HPDE6-E6E7 (cell line): ENCODE data around the gene ISCA2.
"Not testable (repeated sequence)": the region's sequence is repeated elsewhere in the genome, so short reads cannot be mapped to it uniquely, and the experiment has no call there.

Experiments used
- DNase-seq: peaks from one replicate; pipeline ENCODE4 v3.0.0; 2011; ENCODE audit warnings: missing footprints; ENCODE audit errors: extremely low spot score

ISCA2 gene, protein sequence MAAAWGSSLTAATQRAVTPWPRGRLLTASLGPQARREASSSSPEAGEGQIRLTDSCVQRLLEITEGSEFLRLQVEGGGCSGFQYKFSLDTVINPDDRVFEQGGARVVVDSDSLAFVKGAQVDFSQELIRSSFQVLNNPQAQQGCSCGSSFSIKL

DNA sequence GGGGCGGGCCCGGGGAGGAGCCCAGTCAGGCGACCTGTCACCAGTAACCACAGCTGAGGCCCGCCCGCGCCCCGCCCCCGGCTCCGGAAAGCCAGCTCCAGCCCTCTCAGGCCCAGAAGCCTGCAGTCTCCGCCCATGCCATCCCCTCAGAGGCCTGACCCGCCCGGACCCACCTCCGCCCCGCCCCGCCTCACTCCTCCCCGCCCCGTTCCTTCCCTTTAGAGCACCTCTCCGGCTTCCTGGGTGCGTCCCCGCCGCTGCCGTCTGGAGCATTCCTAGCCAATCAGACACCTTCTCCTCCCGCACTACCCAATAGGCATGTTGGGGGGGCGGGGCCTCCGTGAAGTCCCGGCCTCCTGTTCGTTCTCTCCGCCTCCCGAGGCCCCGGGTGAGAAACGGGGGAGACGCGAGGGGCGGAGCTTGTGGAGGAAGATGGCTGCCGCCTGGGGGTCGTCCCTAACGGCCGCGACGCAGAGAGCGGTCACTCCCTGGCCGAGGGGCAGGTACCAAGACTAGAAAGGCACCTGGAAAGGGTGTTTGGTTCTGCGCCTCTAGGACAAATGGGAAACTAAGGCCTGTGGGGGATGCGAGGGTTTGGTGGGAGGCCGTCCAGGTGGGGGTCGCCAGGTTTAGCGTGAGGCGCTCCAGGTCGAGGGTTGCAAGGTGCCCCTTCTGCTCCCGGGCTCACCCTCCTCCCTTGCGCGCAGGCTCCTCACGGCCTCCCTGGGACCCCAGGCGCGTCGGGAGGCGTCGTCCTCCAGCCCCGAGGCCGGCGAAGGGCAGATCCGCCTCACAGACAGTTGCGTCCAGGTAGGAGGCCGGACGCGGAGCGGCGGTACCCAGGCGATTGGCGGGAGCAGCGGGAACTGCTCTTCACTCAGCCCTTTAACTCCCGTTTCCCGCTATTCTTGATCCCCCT, at the start of gene ISCA2:
Gene ISCA2, plus strand, starts transcription at position 423 of the 919 bp plus-strand sequence. Its CDS starts 10 bp downstream, at position 433.
- peak; percentile 99 for DNase-seq

DNA sequence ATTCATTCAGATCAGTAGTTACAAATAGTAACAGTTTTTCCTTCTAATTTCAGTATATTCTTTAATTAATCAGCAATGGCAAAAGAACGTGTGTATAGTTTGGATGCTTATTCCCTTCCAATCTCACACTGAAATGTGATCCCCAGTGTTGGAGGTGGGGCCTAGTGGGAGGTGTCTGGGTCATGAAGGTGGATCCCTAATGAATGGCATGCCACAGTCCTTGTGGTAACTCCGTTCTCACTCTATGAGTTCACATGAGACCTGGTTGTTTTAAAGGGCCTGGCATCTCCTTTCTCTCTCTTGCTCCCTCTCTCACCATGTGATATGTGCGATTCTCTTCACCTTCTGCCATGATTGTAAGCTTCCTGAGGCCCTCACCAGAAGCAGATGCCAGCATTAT, 48.7 kb upstream of the ISCA2 start:
- no peak for DNase-seq

DNA sequence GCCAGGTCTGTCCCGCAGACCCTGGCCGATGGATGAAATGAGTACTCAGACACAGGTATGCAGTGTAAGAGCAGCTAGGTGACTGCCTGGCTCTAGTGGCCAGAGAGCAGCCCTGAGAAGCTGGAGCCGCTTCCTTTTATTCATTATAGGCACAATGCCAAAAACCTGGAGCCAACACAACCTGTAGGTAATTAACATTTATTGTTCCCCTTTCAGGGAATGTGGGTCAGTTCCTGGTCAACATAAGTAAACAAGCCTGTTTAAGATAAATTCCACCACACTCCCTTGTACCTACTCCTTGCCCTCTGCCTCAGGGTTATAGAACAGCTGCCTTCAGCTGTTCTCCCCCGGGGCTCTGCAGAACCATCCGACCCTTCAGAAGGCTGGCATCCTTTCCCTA, 39.2 kb upstream of the ISCA2 start:
- not testable (repeated sequence) for DNase-seq

DNA sequence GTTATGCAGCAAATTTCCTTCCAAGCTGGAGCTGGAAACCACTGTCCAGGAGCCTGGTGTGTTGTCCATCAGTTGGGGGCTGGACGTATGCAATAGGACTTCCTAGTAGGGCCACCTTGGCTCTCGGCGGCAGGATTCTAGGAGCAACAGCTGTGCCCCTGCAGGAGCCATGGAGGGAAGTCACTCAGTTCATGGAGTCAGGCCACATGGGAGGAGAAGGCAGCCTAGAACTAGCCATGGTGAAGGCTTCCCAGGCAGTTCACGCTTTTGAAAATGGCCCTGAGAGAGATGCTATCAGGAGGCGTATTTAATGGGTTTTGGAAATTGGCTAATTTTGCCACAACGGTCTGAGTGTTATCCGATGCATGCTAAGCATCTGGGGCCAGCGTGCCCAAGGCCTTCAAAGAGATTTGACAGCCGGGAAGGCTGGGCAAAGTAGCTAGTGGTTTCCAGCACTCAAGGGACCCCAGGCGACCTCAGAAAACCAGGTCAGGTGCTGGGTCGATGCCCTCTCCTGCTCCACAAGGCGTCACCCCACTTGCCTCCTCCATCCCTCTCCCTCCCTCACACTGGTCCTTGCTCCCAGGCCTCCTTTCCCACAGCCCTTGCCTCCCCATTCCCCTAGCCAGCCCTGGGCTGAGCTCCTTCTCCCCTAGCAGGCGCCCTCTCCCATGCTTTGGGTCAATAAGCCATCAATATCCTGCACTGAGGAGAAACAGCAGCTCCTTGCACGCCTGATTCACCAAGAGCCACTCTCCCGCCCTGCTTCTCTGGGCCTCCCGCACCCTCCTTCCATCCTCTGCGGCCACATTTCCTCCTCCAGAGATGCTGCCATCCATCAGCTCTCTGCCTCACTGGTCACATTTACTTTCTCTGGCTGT, 36.6 kb upstream of the ISCA2 start:
- no peak for DNase-seq

DNA sequence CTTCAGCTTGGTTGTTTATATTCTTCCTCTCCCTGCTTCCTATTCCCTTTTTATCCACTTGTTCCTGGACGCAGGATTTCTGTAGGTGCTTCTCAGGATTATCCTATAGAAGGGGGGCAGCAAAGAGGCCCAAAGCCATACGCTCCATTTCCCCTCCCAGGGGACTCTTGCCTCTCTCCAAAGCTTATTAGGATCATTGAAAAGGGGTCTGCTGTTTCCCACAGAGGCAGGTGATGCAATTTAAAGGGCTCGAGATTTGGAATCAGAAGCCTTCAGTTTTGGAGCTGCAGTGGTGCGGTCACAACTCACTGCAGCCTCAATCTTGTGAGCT, 36.0 kb upstream of the ISCA2 start:
- no peak for DNase-seq

DNA sequence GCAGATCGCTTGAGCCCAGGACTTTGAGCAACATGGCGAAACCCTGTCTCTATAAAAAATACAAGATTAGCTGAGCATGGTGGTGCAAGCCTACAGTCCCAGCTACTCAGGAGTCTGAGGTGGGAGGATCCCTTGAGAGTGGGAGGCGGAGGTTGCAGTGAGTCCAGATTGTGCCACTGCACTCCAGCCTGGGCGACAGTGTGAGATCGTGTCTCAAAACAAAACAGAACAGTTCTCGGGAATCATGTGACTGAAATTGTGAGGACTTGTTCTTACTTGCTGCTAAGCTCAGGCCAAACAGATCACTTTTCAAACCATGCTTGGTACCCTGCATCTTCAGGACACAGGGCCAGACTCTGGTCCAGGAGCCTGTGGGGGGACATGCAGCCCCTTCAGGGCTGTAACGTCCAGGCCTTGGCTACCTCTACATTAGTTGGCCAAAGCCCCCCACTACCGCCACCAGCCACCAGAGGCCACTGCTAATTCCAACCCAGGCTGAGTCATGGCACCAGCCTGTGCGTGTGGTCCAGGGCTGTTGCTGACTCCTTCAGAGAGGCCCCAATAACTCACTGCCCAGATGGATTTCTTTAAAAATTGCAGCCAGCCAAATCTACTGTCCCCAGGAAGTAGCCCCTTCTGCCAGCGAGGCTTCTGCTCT, 34.1 kb upstream of the ISCA2 start:
- peak; percentile 79 for DNase-seq

DNA sequence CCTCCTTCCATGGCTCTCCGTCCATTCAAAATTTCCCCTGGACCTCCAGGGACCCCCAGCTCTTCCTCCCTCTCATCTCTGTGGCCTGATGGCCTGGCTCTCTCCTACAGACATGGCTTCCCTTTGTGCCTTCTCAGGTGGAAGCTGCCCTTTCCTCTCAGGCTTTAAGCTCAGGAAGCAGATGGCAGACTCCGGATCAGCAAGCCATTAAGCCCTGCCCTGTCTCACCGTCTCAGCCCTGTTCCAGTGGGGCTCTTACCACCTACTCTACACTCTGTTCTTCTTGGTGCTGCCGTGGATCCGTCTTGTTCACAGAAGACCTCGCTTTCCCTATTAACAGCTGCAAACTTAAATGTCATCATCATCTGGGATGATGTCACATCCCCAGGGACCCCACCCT, 33.6 kb upstream of the ISCA2 start:
- DNase-seq = no peak

DNA sequence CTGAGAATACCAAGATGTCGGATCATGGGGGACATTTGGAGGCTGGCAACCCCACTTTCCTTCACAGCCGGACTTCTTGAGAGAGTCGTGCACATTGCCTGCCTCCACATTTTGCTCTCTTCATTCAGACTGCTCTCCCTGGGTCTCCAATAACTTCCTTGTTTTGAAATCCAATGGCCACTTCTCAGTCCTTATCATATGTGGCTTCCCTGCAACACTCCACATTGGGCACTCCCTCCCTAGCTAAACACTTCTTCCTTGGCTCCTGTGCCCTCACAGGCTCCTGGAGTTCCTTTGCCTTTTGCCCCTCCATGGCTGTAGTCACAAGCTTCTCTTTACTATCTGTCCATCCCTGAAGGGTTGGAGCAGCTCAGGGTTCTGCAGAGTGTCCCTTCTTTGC, 30.6 kb upstream of the ISCA2 start:
- no peak for DNase-seq

DNA sequence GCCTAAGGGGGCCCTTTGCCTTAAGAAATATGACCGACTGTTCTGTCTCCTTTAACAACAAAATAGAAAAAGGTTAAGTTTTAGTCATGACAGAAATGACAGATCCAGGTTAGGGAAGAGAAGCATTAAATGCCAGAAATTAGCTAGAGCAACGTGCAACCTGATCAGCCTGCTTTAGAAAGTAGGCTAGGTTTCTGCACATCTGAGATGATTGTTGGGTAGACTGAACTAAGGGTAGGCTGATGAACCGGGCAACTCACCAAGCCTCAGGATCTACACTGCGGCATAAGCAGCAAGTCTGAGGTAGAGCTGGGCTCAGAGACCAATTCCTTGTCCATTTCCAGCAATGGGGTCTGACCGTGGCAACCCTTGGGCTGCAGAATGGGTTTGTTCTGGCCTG, 29.9 kb upstream of the ISCA2 start:
- DNase-seq = no peak

DNA sequence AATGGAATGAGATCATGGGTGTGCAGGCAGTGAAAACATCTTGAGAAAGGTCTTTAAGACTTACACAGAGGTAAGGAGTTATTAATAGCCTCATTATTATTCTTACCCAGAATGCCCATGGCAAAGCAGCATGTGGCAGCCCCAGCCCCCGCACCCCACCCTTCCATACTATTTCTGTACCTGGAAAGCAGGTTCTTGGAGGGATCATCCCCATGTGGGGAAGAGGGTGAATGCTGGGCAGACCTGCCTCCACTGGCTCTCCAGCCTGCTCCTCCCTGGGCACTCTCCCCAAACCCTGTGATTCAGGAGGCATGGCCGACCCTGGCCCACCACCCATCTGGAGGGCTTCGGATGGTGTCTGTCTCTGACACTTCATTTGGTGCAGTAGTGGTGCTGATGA, 28.8 kb upstream of the ISCA2 start:
- no peak for DNase-seq

DNA sequence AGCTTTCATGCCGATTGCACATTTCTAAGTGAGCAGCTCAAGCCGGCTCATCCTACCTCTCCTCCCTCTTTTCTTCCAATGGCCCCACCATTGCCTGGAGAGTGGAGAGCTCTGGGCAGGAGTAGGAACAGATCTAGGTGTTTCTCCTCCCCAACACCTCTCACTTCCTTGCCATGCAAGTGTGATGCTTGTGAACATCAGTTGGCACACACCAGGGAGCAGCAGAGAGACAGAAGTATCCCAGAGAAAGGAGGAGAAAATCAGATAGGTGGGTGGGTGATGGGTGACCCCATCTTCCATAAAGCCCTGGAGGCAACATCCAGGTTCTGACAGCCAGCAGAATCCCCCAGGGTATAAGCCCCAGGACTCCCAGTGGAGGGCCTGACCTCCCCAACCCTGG, 28.2 kb upstream of the ISCA2 start:
- no peak for DNase-seq

DNA sequence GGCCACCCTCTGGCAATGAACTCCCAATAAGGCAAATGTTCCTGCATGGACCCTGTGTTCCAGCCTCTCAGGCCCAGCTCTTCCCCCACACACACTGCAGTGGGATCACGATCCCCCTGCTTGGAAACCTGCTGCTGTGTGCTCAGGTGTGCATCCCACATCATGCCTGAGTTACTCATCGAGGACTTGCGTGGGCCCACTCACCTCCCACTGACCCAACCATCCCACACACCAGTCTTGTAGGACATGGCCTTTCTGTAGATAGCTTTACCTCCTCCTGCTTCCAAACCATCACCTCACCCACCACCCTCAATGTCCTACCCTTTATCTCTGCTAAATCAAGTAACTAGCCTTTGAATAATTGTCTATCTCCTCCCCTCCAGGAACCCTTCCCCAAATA, 25.1 kb upstream of the ISCA2 start:
- no peak for DNase-seq

DNA sequence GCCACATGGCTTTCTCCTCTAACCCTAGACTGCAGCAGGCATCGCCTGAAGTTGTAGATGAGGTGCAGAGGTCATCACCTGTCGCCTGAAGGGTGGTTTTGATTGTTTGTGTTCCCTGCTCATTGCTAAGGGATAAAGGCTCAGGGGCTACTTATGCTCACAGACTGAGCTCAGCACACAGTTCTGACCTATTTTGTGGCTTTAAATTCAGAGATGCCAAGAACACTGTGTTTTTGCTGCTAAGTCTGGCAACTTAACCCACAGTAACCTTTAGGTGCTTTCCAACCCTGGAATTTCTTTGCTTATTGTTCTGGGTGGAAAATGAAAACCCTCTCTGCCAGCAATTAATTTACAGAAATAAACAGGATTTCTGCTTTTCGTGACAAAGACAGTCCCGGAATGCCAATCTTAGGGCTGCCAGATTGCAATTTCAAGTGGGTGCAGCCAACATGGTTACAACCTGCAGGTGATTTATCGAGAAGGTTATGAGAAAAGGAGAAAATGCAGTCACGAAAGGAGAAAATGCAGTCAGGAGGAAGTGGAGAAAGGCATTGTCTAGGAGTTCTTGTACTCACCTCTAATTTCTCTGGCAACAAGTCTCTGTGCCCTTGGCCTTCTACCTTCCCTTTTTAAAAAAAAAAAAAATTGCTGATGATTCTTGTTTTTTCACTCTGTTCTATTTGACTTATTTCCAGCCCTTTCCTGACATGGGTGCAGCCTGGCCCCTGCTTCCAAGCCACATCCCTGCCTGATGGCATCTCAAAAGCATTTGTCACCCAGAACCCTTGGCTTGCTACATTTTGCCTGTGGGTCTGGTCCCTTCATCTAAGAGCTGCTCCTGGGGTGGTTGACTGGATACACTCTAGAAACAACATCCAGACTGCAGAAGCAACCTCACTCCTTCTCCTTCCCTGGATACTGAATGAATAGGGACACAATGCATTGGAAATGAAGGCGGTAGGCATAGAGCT, 23.7 kb upstream of the ISCA2 start:
- no peak for DNase-seq

DNA sequence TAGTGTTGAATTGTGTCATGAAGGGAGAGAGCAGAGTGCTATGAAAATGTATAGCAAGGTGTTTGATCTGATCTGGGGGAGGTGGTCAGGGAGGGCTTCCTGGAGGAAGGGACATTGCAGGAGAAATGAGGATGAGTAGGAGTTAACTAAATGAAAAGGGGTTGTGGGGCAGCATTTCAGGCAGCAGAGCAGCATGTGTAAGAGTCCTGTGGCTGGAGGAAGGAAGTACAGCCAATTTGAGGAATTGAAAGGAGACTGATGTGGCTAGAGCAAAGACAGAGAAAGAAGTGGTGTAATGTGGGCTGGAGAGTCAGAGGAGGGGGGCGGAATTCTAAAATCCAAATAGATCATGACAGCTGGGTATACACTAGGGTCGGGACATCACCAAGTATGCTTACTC, 21.0 kb upstream of the ISCA2 start:
- no peak for DNase-seq

DNA sequence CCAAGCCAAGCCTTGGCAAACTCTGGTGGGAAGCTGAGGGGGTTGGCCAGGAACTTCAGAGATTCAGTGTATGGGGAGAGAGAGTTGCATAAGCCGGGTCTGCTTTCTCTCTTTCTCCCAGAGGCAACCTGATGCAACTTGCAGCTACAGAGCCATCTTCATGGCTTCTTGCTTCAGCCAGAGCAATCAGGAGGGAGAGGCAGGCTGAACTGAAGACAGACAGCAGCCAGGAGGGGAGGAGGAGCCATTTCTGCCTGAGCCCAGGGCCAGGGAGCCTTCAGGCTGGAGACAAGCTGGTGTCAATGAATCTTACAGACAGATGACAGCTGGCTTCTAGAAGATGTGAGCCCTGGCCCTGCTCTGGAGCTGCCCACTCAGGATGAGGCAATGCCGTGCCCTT, 19.2 kb upstream of the ISCA2 start:
- no peak for DNase-seq

DNA sequence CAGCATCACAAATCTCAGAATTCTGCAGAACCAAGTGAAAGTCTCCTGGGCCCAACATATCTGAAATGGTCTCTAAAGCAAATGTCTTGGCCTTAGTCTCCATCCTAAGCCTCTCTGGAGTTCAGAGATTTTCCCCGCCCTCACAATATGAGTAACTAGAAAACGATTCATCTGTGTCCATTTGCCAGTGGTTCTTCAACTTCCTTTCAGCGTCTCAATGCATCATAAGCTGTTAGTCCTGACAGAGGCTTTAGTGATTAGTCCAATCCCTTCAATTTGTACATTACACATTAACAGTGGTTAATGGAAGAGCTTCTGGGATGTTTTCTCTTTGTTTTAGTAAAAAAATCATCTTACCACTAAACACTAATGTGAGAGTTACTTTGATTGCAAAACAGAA, 17.9 kb upstream of the ISCA2 start:
- peak; percentile 20 for DNase-seq

DNA sequence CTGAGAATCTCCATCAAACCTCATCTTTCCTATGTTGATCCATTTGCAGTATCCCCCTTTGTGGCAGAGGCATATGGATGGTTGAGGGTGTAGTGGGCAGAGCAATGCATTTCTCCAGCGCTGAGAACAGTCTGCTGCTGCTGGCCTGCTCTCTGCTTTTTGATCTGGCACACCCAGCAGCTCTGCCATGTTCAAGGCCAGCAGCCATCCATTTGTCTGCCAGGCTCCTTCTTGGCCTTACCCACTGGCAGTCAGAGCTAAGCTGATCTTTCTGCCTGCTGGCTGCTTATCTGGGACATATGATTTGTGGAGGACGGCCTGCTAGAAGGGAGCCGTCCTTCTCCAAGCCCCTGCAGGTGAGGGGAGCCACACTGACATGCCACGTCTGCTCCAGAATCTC, 17.5 kb upstream of the ISCA2 start:
- no peak for DNase-seq

DNA sequence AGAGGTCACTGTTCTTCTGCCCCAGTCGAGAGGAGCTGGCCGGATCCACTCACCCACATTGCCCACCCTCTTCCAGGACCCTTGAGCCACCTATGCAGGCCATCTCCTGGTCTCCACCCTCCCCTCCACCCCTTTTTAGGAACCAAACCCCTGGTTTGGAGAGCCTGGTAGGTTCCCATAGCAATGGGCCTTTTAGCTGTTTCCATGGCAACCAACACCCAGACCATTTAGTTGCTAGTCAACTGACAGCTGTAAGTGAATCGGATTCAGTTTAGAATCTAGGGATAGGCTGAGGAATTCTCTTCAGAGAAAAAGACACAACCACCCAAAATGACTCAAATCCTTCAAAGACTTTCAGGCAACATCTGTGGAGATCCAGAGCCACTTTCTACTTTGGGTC, 17.0 kb upstream of the ISCA2 start:
- DNase-seq = no peak

DNA sequence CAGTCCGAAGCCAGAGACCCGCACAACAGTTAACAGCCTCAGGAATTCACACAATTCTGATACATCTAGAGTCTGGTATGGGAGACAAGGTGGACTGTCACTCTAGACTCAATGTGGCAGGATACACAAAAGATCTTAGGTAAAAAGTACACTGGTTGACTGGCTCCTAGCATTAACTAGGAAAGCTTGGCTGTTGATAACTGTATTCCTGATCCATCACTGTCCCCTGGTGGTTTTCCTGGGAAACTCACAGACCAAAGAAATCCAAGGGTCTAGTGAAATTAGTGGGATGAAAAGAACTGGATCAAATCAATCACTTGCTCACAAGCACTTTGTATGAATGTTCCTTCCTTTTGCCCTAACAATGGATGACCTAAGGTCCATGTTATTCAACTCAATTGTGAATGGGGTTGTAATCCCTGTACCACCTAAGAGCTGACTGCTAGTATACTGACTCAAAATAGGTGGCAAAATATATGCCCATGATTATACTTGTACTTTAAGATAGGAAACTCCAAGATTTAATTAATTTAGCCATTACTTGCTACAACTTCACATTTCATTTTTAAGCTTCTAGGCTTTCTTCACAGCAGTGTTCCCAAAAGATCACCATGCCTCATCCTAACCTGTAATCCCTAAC, 14.4 kb upstream of the ISCA2 start:
- no peak for DNase-seq

DNA sequence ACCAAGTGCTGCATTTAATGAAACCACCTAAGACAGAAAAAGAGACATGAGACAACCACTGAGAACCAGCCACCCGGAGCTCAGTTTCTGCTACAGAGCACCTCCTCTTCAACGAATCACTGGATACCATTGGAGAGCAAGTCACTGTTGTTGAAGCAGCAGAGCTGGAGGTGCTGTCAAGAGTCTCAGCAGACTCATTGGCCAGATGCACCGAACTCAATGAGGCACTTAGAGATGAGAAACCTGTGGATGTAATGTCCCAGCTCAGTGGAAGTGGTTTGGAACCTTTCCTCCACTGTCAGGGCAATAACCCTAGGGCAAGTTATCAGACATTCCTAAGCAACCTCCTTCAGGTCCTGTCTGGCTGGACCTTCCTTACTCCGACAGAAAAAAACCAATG, 13.5 kb upstream of the ISCA2 start:
- DNase-seq = no peak
